Inflammatory macrophage treated with lipopolysaccharide for 1 hour (primary cell): Measurements from ENCODE around the gene CBLL1.

Experiments used
- DNase-seq, 2 donors: peaks; one replicate each; pipeline ENCODE4 v3.0.0-alpha.2; 2020 to 2022

The CBLL1 gene, protein sequence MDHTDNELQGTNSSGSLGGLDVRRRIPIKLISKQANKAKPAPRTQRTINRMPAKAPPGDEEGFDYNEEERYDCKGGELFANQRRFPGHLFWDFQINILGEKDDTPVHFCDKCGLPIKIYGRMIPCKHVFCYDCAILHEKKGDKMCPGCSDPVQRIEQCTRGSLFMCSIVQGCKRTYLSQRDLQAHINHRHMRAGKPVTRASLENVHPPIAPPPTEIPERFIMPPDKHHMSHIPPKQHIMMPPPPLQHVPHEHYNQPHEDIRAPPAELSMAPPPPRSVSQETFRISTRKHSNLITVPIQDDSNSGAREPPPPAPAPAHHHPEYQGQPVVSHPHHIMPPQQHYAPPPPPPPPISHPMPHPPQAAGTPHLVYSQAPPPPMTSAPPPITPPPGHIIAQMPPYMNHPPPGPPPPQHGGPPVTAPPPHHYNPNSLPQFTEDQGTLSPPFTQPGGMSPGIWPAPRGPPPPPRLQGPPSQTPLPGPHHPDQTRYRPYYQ

DNA sequence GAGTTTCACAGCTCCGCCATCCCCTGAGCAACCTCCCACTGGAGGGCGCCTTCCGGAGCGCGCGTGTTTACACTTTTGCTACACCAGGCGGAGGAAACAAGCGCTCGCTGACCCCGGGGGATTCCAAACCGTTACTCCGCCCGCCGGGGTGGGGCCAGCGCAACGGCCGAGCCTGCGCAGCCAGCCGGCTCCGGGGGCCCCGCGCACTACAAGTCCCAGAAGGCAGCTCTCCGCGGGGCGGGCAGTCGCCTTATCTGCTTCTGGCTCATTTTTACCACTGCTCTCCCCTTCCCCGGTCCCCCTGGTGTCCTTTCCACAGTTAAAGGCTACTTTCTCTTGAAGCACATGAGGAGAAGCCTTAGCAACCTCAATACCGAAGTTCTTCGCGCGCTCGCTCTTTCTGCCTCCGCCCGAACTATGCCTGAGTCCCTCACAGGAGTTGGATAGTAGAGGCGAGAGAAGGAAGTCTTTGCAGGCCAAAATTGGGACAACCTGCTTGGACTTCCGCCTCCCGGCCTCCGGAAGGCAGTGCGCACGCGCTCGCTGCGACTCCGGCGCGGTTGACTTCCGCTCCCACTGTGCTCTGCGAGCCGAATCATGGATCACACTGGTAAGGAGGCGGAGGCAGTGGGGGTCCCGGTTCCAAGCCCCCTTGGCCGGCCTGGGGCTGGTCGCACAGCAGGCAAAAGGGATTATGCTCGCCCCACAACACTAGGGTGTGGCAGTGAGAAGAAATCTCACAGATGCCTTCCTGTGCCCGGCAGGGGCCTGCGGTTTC is at the start of gene CBLL1:
Gene CBLL1 (plus strand): TSS at position 576 of the 778 bp plus-strand sequence. CDS start 22 bp downstream, at position 598.
- peak; percentile 95 to 97 for DNase-seq

DNA sequence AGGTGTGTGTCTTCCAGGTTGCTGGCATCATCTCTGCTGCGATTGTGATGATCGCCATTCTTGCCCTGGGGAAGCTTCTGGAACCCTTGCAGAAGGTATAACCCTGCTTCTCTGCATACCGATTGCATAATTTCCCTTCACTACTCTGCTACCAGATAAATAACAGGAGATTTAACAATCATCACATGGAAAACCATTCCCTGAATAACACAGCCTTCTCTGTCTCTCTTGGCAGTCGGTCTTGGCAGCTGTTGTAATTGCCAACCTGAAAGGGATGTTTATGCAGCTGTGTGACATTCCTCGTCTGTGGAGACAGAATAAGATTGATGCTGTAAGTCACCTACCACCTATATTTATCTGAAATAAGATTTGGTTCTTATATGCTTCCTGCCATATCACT is 49.6 kb upstream of the CBLL1 start:
- no peak for DNase-seq

DNA sequence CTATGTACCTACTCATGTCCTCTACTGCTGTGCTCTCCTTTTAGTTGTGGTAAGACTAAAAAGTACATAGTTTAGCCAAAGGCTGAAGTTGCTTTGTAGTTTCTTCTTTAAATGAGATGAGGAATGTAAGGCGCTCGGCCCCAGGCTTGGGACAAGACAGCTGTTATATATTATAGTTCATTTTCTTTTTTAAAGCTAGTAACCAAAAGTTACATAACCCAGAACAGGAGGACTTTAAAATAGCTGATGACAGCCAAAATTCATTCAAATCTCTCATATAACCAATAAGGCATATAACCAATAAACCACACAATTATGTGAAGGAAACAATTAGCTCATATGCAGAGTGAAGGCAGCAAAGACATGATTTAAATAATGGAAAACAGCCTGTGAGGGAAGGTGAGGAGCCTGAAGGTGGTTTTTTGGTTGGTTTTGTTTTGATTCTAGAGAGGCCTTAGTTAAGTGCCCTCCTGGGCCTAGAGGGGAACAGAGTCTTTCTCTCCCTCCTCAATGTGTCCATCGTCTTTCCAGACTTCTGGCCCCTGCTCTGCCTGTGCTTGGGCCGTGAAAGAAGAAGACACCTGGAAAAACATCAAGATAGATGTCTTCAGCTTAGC is 47.5 kb upstream of the CBLL1 start:
- DNase-seq: no peak

DNA sequence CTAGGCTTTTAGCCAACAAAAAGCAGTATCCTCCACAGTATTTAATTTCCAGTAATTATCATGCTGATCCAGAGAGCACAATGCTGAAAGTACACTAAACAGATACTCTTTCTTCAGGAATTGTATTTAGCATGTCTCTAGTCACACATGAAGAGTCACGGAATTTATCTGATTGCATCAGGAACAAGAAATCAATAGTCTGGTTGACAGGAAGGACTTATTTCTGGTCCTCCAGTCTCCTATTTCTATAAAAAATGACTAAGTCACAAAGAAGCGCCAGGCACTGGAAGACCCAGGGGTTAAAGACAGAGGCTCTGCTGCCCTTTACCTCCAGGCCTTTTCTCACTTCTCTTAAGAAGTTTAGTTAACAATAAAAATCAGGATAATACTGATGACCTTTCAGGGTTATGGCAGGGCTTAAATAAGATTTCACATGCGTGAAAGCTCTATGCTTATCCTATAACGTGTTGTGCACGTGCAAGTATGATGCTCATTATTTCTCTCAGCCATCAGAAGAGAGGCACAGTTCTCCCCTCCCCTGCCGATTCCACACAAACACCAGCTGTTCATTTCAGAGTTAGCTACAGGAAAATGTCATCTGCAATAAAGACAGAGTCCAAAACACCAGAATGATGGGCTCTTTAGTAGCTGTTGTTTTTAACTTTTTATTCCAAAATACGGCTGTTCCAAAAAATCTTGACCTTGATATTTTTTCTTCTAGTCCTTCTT is 46.5 kb upstream of the CBLL1 start:
- no peak for DNase-seq

DNA sequence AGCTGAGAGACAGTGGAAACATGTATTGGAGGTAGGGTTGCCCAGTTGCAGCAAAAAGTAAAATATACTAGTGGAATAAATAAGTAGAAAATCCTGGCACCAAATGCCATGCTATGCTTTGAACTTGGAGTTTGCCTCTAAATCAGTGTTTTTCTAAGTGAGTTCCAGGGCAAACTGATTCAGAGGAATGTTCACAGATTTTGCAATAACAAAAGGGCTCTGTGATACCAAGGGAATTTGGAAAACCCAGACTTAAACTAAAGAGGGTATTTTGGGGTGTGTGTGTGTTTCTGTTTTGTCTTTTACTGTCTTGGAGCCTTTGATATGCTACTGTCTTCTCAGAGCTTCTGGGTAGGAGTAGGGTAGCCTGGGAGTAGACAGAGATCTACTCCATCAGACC is 43.4 kb upstream of the CBLL1 start:
- no peak for DNase-seq

DNA sequence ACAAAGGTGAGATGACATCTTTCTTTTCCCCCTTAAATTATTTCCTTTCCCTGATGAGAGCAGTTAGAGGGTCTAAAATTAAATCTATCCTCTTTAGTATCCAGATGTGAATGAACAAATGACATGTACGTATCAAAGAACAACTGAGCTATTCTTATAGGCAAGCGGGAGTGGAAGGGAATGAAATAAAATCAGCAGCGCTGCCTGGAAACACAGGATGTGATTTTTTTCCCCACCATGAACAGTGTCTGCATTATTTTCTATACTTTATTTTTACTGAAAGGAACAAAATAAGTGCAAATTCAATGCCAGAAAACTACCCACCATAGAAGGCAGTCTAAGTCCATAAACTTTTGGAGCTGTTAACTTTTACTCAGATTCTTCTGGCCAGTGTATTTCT is 42.8 kb upstream of the CBLL1 start:
- DNase-seq: no peak

DNA sequence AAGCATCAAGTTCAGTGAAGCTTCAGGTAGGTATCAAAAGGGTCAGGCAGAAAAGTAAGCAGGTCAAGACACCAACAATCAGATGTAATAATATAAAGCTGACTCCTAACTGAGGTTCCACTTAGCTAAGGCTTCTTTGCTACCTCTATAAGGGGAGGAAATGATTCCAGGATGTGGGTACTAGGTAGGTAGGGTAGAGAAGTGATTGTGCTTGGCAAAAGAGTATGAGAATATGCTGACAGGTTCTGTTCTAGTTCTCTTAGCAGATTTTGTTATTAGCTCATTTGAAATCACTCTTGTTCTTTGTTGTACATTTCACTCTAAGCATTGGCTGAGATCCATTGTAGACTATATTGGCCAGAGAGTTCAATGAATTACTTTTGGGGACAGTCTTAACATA is 40.7 kb upstream of the CBLL1 start:
- no peak for DNase-seq

DNA sequence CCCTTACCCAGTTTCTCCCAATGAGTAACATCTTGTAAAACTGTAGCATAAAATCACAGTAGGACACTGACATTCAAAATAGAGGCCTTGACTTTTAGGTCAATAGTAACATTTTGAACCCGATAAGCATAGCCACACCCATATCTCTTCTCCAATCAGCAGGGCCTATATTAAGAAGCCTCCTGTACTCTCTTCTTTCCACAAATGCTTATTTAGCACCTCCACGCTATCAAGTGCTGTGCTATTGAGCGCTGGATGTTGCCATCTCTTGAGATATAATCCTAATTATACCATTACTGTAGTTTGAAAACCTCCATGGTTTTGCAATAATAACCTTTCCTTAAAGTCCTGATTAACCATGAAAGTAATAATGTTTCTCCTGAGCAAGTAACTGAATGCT is 40.1 kb upstream of the CBLL1 start:
- DNase-seq: no peak

DNA sequence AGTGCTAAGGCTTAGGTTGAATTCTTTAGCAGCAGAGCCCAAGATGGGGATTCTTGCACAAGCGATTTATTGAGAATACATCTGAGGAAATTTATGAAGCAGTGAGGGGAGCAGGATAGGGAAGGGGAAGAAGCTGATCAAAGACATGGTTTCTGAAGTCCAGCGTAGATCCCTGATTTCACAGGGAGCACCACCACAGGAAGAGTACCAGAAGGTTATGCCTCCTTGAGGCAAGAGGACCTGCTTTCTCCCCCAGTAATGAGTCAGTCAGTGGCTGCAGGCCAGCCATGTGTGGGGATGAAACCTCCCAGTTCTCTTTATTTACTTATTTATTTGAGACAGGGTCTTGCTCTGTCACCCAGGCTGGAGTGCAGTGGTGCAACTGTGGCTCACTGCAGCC is 35.0 kb upstream of the CBLL1 start:
- no peak for DNase-seq

DNA sequence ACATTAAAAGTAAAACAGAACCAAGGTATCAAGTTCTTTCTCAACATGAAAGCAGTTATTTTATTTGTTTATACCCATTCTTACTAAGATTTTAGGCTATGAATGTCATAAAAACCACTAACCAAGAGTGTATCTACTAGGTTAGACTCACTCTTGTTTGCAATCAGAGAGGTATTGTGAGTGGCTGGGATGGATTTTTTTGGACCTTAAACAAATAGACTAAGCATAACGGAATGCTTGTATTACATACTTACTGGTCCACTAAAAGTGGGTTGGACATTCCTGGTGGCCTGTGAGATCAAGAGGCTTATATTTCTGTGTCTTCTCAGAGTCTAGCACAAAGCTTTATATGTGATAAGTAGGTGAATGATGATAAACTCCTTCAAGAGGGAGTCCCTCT is 32.6 kb upstream of the CBLL1 start:
- DNase-seq: no peak

DNA sequence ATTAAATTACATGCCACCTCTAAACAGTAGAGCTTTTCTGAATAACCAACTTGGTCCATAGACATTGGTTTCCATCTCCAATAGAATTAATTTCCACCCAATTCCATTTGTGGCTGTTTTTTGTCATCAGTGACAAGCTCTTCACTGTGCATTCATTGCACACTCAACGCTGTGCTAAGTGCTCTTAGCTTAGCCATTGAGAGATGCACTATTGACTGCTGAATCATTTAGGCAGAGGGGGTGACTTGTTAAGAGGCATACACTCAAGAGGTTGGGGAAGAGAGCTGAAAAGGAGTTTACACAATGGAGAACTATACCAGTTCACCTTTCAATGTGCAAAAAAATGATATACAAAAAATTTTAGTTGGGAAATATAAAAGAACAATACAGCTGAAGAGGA is 31.9 kb upstream of the CBLL1 start:
- no peak for DNase-seq

DNA sequence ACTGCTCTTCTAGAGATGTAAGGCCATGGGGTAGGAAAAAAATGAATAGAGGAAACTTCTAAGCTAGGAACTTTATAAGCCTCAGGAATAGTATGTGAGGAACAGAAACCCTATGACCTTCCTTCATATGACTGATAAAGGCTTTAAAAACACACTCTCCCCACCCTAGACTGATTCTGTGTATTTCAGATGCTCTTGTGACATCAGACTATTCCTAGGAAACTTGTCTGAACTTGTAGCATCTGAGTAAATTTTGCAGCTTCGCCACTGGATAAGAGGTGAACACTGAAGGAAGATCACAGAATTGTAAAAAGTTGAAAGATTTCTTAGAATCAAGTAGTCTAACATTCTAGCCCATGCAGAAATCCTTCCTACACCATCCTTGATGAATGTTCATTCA is 31.0 kb upstream of the CBLL1 start:
- no peak for DNase-seq

DNA sequence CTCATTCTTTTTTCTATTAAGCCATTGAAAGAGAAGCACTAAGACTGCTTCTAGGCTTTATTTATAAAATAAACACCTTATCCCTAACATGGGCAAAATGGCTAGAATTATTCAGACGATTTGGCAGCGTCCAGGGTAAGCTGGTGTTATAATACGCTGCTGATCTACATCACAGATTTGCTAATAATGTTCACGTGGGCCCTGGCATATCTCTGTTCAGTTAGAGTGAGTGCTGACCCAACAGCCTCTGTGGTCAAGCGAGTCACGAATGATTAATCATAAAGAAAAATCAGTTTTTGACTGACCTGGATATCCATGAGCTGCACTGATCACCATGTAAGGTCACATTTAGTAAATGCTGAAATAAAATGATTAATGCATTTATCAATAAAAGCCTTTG is 28.4 kb upstream of the CBLL1 start:
- DNase-seq: no peak

DNA sequence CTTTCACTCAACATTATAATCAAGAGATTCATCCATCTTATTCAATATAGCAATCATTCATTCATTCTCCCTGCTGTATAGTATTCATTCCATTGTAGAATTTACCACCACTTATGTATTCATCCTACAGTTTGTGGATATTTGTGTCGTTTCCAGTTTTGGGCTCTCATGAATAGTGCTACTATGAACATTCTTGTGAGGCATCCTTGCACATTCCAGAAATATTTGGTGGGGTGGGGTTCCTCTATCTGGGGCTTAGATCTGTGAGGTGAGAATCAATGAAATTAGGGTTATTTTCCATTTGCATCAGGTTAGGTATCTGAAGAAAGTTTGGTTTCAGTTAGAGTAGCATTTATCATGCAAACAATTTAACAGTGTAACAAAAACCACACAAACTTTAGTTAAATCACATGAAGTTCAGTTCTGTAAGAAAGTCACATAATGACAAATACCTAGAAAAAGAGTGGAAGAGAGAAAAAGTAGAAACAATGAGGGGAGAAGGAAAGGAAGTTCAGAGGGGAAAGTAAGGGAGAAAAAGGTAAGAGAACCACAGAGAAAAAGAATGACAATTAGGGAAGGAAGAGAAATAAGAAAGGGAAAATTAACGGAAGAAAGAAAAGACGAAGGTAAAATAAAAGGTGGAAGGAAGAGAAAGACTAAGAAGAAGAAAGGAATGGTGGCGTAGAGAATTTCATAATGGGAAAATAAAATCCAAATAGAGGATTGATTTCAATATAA is 25.3 kb upstream of the CBLL1 start:
- DNase-seq: no peak

DNA sequence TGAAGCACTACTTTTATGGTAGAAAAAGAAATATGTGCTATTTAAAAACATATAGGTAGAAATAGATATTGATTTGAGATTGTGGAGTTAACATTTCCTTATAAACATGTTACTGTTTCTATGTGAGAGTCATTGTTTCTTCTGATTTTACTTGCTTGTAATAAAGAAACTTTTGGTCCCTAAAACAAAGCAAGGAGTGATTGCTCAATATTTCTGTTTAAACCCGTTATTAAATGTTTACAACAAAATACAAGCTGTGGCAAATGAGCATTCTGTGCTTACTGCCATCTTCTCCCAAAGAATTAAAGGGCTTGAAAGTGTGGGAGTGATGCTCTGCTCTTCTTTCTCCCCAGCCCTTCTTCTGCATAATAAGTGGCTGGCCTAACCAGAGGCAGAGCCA is 22.7 kb upstream of the CBLL1 start:
- no peak for DNase-seq

DNA sequence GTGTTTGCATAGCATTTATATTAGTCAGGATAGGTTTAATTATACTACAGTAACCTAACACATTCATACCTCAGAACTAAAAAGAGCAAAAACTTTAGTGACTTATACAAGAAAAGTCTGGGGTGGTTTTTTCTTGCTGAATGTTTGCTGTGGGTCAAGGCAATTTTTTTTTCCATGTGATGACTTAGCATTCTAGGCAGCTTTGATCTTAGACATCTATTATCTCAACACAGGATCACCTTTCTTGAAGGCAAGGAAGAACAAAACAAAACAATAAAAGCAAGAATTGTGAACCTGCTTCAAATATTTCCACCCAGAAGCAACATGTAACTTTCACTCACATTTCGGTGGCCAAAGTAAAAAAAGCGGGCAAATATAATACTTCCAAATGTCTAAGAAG is 20.7 kb upstream of the CBLL1 start:
- DNase-seq: no peak

DNA sequence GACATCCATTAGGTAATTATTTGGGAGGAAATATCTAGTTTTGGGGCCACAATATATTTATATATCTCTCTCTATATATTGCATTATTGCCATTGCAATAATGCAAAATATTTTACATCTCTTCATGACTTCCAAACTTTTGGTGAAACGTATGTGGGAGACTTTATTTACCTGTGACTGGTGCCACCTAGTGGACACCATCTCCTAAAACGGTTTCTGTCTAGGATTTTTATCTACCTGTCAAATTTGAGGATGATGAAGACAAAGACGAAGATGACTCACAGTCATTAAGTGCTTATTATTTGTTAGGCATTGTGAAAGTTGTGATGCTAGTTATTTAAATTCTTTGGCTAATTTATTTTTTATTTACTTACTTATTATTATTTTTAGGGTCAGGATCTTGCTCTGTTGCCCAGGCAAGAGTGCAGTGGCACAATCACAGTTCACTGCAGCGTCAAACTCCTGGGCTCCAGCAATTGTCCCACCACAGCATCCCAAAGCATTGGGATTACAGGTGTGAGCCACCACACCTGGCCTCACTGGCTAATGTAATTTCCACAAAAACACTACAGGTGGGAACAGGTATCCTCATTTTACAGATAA is 18.7 kb upstream of the CBLL1 start:
- peak; percentile 12 to 39 for DNase-seq

DNA sequence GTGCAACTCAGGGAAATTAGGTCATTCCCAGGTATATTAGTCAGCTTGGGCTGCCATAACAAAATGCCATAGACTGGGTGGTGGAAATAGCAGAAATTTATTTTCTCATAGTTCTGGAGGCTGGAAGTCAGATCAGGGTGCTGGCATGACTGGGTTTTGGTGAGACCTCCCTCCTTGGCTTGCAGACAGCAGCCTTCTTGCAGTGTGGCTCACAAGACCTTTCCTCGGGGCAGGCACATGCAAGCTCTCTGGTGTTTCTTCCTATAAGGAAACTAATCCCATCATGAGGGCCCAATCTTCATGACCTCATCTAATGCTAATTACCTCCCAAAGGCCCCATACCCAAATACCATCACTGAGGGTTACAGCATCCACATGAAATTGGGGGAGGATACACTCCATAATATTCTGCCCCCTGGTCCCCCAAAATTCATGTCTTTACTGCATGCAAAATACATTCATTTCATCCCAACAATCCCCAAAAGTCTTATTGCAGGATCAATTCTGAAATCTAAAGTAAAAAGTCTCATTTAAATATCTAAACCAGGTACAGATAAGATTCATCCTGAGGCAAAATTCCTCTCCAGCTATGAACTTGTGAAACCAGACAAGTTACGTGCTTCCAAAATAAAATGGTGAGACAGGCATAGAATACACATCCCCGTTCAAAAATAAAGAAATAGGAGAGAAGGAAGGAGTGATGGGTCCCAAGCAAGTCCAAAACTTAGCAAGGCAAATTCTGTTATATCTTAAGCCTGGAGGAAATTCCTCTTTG is 17.4 kb upstream of the CBLL1 start:
- no peak for DNase-seq

DNA sequence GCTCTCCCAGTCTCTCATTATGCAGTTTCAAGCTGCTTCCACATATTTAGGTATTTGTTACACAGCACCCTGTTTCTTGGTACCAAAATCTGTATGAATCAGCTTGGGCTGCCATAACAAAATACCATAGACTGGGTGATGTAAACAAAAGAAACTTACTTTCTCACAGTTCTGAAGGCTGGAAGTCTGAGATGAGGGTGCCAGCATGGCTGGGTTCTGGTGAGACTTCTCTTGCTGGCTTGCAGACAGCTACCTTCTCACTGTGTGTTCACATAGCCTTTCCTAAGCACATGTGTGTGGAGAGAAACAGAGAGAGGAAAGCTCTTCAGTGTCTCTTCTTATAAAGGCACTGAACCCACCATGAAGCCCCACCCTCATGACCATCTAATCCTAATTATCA is 15.7 kb upstream of the CBLL1 start:
- no peak for DNase-seq

DNA sequence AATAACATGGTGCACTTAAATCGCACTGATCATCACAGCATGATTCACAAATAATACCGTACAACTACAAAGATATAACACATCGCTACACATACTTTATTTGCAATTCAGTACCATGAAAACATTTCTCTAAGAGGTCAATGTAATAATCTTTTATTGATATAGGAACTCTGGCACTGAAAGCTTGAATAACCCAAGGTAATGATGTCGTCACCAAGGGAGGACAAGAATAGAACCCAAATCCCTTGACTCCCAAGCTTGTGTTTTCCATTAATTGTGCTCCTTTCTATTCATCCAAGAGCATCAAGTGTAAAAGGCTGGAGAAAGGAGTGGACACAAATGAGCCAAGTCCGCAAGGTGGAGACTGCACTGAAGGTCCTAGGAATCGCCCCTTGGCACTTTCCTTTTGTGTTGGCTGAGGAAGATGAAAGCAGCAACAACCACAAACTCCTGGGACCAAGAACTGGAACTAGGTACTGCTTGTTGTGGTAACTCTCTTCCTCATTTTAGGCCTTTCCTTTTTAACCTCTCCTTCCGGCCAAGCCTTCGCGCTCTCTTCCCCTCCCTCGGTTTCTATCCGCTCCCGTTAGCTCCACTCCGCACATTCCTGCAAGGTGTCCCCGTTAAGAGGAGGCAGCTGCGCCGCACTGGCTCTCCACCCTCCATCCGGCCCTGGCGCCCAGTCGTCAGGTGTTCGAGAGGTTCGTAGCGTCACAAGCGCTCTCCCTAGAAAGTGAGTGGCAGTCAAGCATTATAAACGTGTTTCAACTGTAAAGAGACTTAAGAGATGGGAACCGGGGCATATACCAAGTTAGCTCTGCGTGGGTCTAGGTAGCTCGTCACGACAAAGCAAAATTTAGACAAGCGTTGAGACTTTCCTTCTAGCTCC is 1.0 kb upstream of the CBLL1 start:
- DNase-seq: peak; percentile 30 to 40
